GM08714 (cell line): ENCODE data around the gene PFKFB4.
"Not testable (repeated sequence)": the region's sequence is repeated elsewhere in the genome, so short reads cannot be mapped to it uniquely, and the experiment has no call there.

Experiments
- H3K4me3 ChIP-seq: fragments of 200-500 bp; sonication (Bioruptor generic); 2 replicates; pipeline ENCODE4 v1.5.1; 2014; ENCODE audit warnings: mild to moderate bottlenecking, low read length, inconsistent platforms
- ZNF274 ChIP-seq: IDR thresholded peaks from 2 replicates; pipeline ENCODE4 v1.6.1; 2012; ENCODE audit warnings: mild to moderate bottlenecking, low read depth, low read length

The PFKFB4 gene

DNA sequence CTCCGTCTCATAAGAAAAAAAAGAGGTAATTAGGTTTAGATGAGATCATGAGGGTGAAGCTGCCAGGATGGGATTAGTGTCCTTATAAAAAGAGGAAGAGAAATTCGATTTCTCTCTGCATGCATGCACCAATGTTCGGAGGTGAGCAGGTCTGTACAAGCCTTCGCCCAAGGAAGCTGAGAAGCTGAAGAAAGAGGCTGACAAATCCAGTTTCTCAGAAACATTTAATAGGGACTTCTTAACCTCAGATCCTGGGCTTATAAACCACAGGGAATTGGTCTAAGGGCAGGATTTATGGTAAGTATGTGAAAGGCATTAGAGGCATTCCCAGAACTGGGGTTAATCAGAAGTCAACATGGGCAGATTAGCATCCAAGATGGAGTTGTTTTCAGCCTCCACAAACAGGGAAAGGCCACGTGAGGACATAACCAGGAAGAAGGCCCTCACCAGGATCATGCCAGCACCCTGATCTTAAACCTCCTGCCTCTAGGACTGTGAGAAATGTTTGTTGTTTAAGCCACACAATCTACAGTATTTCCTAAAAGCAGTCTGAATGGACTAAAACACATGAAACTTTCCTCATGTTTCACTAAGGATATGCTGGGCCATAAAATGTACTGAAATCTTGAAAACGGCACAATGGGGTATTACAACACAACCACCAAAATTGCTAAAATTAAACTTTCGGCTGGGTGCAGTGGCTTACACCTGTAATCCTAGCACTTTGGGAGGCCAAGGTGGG, 64.0 kb downstream of the PFKFB4 start:
- no peak for TF ChIP-seq ZNF274
- no peak overlapping the region for H3K4me3 ChIP-seq

- no peak overlapping the region for H3K4me3 ChIP-seq
- no peak for TF ChIP-seq ZNF274
These were observed 69.7 kb downstream of the PFKFB4 start for GRCh38 chr3:48486952-48487351.

- not testable (repeated sequence) for H3K4me3 ChIP-seq
These were observed 73.8 kb downstream of the PFKFB4 start for GRCh38 chr3:48482822-48483221.

GRCh38 chr3:48480891-48481290, 75.7 kb downstream of the PFKFB4 start:
- H3K4me3 ChIP-seq = not testable (repeated sequence)

DNA sequence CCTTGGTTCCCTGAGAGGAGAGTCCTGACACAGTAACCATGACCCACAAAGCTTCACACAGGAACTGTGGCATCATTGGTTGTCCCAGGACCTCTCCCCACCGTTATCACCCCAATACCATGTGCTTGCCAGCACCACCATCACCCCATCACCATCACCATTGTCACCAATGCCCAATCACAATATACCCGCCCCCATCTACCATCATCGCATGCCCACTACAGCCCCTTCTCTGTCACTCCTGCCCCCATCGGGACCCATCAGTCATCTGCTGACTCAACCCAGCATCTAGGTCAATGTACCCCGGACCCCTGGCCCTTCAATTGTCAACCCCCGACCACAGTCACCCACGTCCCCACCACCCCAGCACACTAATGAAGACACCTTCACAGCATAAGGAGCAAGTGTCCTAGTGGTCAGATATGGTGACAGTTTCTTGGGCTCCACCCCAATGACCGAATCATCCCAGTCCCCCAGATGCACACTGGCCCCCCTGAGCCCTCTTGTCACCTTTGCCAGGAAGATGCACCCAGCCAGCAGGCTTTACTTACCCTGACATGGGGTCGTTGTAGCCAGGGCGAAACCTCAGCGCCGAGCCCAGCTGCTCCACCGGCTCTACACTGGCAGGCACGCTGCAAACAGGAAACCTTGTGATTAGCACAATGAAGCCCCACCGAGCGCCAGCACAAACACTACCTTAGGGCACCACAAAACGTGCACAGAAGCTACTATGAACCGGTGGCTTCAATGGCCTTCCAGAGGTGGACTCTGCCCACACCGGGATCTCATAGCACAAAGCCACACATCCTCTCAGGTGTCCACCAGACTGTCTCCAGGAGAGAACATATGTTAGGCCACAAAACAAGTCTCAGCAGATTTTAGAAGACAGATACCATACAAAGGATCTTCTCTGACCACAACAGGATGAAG, 77.7 kb downstream of the PFKFB4 start:
- no peak for TF ChIP-seq ZNF274
- peak overlapping the region; percentile 49; the same call in 1 of the 2 replicates for H3K4me3 ChIP-seq

GRCh38 chr3:48477959-48478520, 78.6 kb downstream of the PFKFB4 start:
- peak overlapping the region; percentile 49; the same call in 1 of the 2 replicates for H3K4me3 ChIP-seq
- TF ChIP-seq ZNF274 = no peak

DNA sequence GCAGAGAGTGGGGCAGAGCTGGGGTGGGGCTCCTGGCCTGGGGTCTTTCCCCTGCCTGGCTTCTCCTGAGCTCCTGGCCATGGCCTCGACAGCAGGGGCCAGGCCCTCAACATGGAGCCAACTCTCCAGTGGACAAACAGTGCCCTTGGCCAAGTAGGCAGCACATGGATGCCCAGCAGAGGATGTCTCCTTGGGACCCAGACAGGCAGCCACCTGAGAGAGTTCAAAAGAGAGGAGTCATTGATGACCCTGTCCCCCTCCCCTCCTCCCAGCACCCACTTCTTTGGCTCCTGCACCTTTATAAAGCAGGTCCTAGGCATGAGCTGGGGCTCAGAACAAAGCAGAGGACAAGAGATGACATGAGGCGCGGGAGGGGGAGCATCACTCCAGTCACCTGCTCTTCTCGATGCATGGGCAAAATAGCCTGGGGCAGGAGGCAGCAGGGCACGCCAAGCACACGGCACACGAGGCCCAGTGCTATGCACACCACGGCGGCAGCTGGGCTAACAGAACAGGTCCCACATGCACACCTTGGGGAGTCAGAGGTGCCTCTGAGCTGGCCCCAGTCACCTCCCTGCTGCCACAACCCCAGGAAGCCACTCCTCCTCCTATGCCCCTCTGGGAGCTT, 80.1 kb downstream of the PFKFB4 start:
- H3K4me3 ChIP-seq = no peak overlapping the region
- TF ChIP-seq ZNF274 = no peak

DNA sequence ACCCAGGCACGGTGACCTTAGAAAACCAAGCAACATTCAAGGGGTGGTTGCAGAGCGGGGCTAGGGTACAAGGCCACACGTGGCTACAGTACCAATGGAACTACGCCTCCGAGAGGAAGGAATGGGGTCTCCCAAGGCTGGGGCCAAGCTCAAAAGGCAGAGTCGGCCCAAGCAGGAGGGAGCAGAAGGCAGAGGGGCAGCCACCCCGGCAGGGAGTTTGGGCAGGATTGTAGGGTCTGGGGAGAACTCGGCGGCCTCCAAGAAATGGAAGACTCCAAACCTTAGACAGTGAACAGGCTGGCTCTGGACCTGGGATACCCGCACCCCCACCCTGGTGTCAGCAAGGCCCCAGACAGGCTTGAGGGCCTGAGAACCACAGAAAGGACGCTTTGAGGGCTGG, 81.4 kb downstream of the PFKFB4 start:
- H3K4me3 ChIP-seq = no peak overlapping the region
- no peak for TF ChIP-seq ZNF274

DNA sequence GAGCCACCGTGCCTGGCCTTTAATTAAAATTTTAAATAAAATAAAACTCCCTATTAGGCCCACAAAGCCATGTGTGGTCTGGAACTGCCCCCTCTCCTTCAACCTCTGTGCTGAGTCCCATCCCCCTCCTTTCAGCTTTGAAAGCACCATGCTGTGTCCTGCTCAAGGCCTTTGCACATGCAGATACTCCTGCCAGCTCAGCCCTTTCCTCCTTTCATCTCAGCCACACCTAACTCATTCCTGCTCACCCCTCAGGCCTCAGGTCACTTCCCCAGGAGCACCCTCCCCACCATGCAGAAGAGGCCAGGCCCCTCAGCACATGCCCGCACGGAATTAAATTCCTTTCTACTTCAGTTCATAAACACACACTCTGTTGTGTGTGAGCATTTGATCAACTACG, 82.0 kb downstream of the PFKFB4 start:
- no peak overlapping the region for H3K4me3 ChIP-seq
- TF ChIP-seq ZNF274 = no peak

DNA sequence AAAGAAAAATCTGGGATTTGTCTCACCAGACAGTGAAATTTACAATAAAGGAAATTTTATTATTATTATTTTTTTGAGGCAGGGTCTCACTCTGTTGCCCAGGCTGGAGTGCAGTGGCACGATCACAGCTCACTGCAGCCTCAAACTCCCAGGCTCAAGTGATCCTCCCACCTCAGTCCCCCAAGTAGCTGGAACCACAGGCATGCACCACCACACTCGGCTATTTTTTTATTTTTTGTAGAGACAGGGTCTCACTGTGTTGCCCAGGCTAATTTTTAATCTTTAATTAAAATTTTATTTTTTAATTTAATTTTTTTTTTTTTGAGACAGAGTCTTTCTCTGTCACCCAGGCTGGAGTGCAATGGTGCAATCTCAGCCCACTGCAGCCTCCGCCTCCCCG, 82.6 kb downstream of the PFKFB4 start:
- not testable (repeated sequence) for H3K4me3 ChIP-seq

GRCh38 chr3:48473617-48473952, 83.0 kb downstream of the PFKFB4 start:
- no peak for TF ChIP-seq ZNF274
- H3K4me3 ChIP-seq = no peak overlapping the region; the same call in 1 of the 2 replicates

- no peak for TF ChIP-seq ZNF274
- H3K4me3 ChIP-seq = peak overlapping the region; percentile 67
These were observed 83.5 kb downstream of the PFKFB4 start for GRCh38 chr3:48472923-48473616.

DNA sequence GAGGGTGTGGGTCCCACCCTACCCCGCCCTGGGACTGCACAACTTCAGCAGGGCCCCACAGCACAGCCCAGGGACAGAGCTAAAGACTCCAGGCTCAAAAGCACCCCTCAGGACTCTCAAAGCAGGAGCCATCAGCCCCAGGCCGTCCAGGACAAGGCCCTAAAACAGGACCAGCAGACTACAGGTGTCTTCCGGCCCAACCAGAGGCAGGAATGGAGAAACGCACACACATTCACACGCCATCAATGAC, 84.0 kb downstream of the PFKFB4 start:
- TF ChIP-seq ZNF274 = no peak
- peak overlapping the region; percentile 67 for H3K4me3 ChIP-seq

DNA sequence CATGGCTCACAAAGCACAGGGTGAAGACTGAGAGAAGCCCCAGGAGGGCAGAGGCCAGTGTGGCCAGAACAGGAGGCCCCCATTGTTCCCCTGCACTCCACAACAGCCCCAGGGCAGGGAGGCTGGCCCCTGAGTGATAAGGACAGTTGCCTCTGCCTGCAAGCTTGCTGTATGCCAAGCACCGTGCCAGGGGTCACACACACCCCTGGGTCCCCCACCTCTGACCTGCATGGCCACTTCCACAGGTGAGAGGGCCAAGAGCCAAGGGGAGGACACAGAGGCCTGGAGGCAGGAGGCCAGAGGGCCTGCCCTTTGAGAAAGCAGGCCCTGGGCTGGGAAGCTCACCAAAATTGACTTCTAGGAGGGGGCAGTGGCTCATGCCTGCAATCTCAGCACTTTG, 86.3 kb downstream of the PFKFB4 start:
- TF ChIP-seq ZNF274 = no peak
- H3K4me3 ChIP-seq = no peak overlapping the region
